NB4 (cell line): Measurements from ENCODE around the gene WNT3.

Experiments used
- CTCF ChIP-seq: IDR thresholded peaks from one replicate; pipeline ENCODE4 v1.5.1; 2012; ENCODE audit warnings: low read depth, low read length
- POLR2A ChIP-seq: IDR thresholded peaks from 2 replicates; pipeline ENCODE4 v1.6.1; 2011; ENCODE audit warnings: mild to moderate bottlenecking; ENCODE audit not compliant: insufficient read length; ENCODE audit errors: extremely low read depth

GRCh38 chr17:46737326-46737725, 81.2 kb downstream of the WNT3 start:
- TF ChIP-seq CTCF, result no peak
- no peak for TF ChIP-seq POLR2A
